HG02885 (cell line): ENCODE data around the gene S100A10.

Experiments
- ATAC-seq: cut with Tn5 transposase; IDR thresholded peaks from one replicate; pipeline ENCODE4 v1.9.1; 2021; ENCODE audit warnings: mild to moderate bottlenecking; ENCODE audit not compliant: unreplicated experiment, poor library complexity

S100A10 gene

GRCh38 chr1:152014943-152015342, 21.3 kb upstream of the S100A10 start:
- ATAC-seq = no peak

DNA sequence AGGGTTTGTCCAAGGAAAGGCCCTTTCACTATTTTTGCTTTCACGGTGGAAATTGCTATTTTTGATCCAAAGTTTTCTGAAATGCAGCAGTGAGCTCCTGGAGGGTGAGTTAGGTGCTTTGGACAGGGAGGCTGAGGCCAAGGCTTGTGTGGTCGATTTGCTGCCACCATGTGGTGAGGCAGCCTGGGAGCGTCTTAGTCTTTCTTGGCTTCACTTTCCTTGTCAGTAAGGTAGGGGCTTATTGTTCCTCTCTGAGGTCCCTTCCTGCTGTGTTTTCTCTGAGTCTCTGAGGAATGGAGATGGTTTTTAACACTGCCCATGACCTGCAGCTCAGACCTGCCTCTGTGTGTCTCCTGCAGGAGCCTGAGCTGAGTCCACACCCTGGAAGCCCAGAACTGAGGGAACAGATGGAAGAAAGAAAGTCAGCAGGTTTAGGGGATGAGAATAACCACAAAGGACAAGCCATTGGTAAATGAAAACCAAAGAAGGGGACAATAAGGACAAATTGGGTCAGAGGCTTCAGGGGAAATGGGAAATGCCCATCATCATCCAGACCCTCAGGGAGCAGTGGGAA, 20.1 kb upstream of the S100A10 start:
- ATAC-seq = no peak

DNA sequence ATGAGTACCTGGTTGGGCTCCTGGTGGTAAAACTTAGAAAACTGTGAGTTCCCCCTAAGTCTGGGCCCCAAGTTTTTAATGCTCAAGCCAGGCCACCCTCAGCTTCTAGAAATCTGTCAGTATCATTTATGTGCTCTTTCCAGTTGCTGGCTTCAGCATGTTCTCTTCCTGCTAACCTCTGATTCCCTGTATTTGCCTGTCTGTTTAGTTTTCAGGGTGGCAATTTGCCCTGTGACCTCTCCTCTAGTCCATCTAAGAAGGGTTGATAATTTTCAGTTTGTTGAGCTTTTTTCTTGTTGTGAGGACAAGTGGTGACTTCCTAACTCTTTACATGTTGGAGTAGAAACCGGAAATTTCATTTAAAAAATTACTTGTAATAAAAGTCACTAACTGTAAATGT, 16.0 kb upstream of the S100A10 start:
- ATAC-seq = no peak

- ATAC-seq = no peak
These were observed 13.4 kb upstream of the S100A10 start for GRCh38 chr1:152007047-152007446.

DNA sequence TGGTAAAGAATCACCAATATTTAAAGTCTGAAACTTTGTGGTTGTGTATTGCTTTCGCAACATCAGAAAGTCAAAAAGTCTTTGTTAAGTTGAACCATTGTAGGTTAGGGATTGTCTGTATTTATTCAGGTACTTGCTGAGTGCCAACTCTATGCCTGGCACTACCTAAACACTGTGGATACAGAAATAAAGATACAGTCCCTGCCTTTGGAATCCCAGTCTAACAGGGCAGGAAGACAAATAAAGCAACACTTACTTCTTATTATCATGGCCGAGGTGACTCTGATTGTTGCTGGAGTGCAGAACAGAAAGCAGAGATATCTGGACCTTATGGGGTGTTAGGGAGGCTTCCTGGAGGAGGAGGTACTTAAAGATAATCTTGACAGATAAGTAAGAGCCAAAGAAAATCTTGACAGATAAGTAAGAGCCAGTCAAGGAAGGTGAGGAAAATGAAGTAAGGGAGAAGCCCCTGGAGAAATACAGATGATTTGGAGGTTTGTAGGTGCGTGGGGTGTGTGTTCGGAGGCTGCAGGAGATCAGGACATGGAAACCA, 11.8 kb upstream of the S100A10 start:
- no peak for ATAC-seq

DNA sequence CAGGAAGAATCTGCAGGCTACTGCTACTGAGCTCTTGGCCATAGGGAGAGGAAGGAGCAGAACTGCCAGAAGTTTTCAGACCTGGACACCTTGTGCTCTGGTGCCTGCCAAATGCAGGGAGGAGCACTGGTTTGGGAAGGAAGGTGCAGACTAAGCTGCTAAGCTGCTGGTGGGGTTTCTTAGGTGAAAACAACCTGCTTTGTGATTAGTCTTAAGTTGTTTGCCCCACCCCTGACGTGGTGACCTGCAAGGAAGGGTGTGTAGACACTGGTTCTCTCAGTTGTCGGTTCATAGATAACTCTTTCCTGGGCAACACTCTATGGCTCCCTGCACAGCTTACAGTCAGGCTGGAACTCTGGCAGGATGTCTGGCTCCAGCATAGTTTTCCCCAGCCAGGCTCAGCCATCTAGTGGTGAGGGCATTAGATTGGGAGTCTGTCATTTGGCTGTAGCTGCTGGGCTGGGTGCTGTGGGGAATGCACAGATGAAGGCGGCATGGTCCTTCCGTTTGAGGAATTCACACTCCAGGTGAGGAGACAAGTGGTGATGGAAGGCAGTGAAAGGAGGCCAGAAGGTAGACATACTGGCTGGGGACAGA, 10.3 kb upstream of the S100A10 start:
- no peak for ATAC-seq

DNA sequence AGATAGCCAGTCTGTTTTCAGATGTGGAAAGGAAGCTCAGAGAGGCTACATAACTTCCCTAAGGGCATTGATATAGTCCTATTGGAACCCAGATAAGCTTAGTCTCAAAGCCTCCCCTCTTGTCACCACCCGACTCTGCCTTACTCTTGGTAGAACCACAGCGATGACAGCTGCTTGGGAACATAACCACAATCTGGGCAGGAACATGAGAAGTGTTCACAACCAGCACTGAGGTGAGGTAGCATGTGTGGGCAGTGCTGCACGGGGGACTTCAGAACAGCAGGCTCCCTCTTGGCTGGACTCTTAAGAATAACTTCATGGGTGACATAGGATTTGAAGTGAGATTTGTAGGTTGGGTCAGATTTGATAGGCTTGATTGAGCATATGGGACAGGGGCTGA, 9.3 kb upstream of the S100A10 start:
- no peak for ATAC-seq

DNA sequence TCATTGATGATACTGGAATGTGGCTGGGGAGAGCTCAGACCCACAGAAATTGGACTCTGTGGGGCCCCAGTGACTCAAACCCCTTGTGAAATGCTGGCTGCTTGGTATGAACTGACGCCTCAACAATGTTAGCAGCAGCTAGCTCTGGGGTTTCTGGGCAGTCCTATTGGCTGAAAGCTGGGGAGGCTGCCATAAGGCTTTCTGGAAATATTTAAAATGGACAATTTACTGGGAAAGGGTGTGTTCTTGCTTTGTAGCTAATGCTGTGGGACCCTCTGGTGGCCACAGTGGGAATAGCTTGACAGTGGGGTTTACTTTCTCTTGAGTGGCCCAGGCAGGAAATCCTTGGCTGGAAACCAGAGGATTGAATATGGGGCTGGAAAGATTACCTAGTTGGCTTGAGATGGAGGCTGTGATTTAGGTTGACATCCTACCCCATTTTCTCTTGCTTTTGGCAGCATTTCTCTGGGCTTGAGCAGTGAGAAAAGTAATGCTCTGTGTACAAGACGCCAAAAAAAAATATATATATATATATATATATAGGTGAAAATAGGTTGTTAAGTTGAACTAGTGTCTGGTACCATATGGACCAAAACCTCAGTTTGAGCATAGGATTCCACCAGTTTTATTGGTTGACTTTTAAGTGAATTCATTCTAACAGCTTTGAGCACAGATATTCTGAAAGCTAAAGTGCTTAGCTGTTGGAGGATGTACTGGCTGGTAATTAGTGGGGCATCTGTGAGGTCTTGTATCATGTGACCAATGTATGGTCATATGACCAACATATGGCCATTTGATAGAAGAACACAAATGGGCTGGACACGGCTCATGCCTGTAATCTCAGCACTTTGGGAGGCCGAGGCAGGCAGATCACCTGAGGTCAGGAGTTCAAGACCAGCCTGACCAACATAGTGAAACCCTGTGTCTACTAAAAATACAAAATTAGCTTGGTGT, 8.2 kb upstream of the S100A10 start:
- ATAC-seq = no peak

GRCh38 chr1:152000964-152001630, 7.4 kb upstream of the S100A10 start:
- no peak for ATAC-seq

- no peak for ATAC-seq
These were observed 5.1 kb upstream of the S100A10 start for GRCh38 chr1:151998611-151999362.

DNA sequence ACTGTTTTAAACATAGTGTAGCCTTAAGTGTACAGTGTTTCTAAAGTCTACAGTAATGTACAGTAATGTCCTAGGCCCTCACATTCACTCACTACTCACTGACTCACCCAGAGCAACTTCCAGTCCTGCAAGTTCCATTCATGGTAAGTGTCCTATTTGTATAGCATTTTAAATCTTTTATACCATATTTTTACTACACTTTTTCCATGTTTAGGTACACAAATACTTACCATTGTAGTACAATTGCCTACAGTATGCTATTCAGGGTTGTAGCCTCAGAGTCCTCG, 3.6 kb upstream of the S100A10 start:
- ATAC-seq = no peak

DNA sequence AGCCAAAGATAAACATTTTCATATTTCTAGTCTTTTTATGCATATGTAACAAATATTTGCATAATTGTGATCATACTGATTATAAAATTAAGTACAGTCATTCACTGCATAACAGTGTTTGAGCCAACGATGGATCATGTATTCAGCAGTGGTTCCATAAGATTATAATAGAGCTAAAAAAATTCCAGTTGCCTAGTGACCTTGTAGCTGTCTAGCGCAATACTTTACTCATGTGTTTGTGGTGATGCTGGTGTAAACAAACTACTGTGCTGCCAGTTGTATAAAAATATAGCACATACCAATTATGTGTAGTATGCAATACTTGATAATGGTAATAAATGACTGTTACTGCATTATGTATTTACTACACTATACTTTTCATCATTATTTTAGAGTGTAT, 2.1 kb upstream of the S100A10 start:
- ATAC-seq = no peak

DNA sequence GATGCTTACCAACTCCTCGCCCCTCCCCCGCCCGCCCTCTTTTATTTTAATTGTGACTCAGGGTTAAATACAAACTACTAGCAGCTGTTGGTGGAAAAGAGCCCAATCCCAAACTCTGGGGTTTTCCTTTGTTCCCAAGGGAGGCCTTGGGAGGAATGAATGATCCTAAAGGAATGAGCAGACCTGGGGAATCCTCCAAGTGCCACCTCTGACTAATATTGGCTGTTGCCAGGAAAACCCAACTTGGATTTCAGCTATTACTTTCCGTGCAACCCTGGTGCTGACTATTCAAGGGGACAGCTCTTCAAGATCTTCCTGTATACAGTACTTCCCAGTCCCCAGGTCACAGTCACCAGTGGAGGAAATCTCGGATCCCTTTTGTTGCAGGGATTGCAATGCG, 1.3 kb upstream of the S100A10 start:
- ATAC-seq = no peak

GRCh38 chr1:151993084-151993733, 450 bp downstream of the S100A10 start:
- ATAC-seq = peak; percentile 13

- no peak for ATAC-seq
These were observed 1.2 kb downstream of the S100A10 start for GRCh38 chr1:151992303-151993083.

- no peak for ATAC-seq
These were observed 1.9 kb downstream of the S100A10 start for GRCh38 chr1:151991663-151992302.

- no peak for ATAC-seq
These were observed 2.8 kb downstream of the S100A10 start for GRCh38 chr1:151990856-151991198.

- no peak for ATAC-seq
These were observed 3.4 kb downstream of the S100A10 start for GRCh38 chr1:151990058-151990855.
